GM19438 (cell line): ENCODE data around the gene JKAMP.

ENCODE experiments used
- ATAC-seq: cut with Tn5 transposase; IDR thresholded peaks from one replicate; pipeline ENCODE4 v1.9.1; 2021; ENCODE audit warnings: low read depth; ENCODE audit not compliant: unreplicated experiment

JKAMP gene

GRCh38 chr14:59480166-59480565, 4.2 kb upstream of the JKAMP start:
- no peak for ATAC-seq

- no peak for ATAC-seq
These were observed 2.9 kb upstream of the JKAMP start for GRCh38 chr14:59481407-59481806.

- ATAC-seq, result no peak
These were observed 2.3 kb upstream of the JKAMP start for GRCh38 chr14:59481871-59482540.

GRCh38 chr14:59482541-59483331, 1.6 kb upstream of the JKAMP start:
- no peak for ATAC-seq

GRCh38 chr14:59483363-59483762, 954 bp upstream of the JKAMP start:
- ATAC-seq, result no peak

GRCh38 chr14:59484639-59485175, 390 bp downstream of the JKAMP start:
- ATAC-seq, result peak; percentile 43

GRCh38 chr14:59490756-59491155, 6.4 kb downstream of the JKAMP start:
- no peak for ATAC-seq

- no peak for ATAC-seq
These were observed 8.1 kb downstream of the JKAMP start for GRCh38 chr14:59492384-59492783.

- ATAC-seq, result no peak
These were observed 16.4 kb downstream of the JKAMP start for GRCh38 chr14:59500732-59501131.

- no peak for ATAC-seq
These were observed 18.9 kb downstream of the JKAMP start for GRCh38 chr14:59503256-59503655.

GRCh38 chr14:59507063-59507751, 22.9 kb downstream of the JKAMP start:
- peak; percentile 79 for ATAC-seq

- no peak for ATAC-seq
These were observed 23.4 kb downstream of the JKAMP start for GRCh38 chr14:59507752-59508103.

- ATAC-seq, result no peak
These were observed 24.8 kb downstream of the JKAMP start for GRCh38 chr14:59509101-59509500.

- ATAC-seq, result no peak
These were observed 25.7 kb downstream of the JKAMP start for GRCh38 chr14:59510001-59510400.

- no peak for ATAC-seq
These were observed 26.6 kb downstream of the JKAMP start for GRCh38 chr14:59510966-59511365.

- ATAC-seq, result no peak
These were observed 27.7 kb downstream of the JKAMP start for GRCh38 chr14:59511916-59512575.

GRCh38 chr14:59520224-59520623, 35.9 kb downstream of the JKAMP start:
- no peak for ATAC-seq

GRCh38 chr14:59529189-59529588, 44.9 kb downstream of the JKAMP start:
- no peak for ATAC-seq

GRCh38 chr14:59530349-59530748, 46.0 kb downstream of the JKAMP start:
- no peak for ATAC-seq

GRCh38 chr14:59532419-59532818, 48.1 kb downstream of the JKAMP start:
- ATAC-seq, result no peak
